GM23338 (cell line): Measurements from ENCODE around the gene PDX1. TPM values are rescaled to one million over a fixed set of nuclear protein-coding genes. Genes with fewer than 3 reads are reported as not detected.
A peak's percentile ranks its signal among the peaks of the same experiment; 100 is the strongest.

Experiments
- ATAC-seq: fragments of 200-7000 bp; cut with Tn5 transposase; 3 replicates; pipeline ENCODE4 v1.9.1; 2020
- DNase-seq: peaks from one replicate; pipeline ENCODE4 v3.0.0-alpha.2; 2015; ENCODE audit warnings: low spot score
- H2AFZ ChIP-seq: fragments of 200-600 bp; sonication (generic); 2 replicates; pipeline ENCODE4 v1.8.0; 2016; ENCODE audit warnings: antibody characterized with exemption, mild to moderate bottlenecking, moderate library complexity
- H3F3A ChIP-seq: fragments of 200-600 bp; sonication (generic); replicated peaks from 2 replicates; pipeline ENCODE4 v1.8.0; 2017; ENCODE audit warnings: antibody characterized with exemption, mixed run types, low read depth
- H3K27ac ChIP-seq: fragments of 200-600 bp; sonication (generic); 2 replicates; pipeline ENCODE4 v1.6.1; 2016; ENCODE audit warnings: low read depth
- H3K27me3 ChIP-seq: fragments of 200-600 bp; sonication (generic); 2 replicates; pipeline ENCODE4 v1.8.0; 2016; ENCODE audit warnings: mild to moderate bottlenecking, mixed run types, moderate library complexity; ENCODE audit not compliant: insufficient read depth
- H3K36me3 ChIP-seq: fragments of 200-600 bp; sonication (generic); 2 replicates; pipeline ENCODE4 v1.8.0; 2016; ENCODE audit warnings: mild to moderate bottlenecking; ENCODE audit not compliant: insufficient read depth
- H3K4me1 ChIP-seq: fragments of 200-600 bp; sonication (generic); 2 replicates; pipeline ENCODE4 v1.8.0; 2016; ENCODE audit warnings: mild to moderate bottlenecking, moderate library complexity; ENCODE audit not compliant: insufficient read depth
- H3K4me2 ChIP-seq: fragments of 200-600 bp; sonication (generic); 2 replicates; pipeline ENCODE4 v1.7.1; 2017; ENCODE audit warnings: mixed run types
- H3K4me3 ChIP-seq: fragments of 200-600 bp; sonication (generic); 2 replicates; pipeline ENCODE4 v1.6.1; 2016; ENCODE audit warnings: mixed run types
- H3K79me2 ChIP-seq: fragments of 200-600 bp; sonication (generic); replicated peaks from 2 replicates; pipeline ENCODE4 v1.8.0; 2017; ENCODE audit warnings: mild to moderate bottlenecking; ENCODE audit not compliant: insufficient read depth
- H3K9me2 ChIP-seq: fragments of 200-600 bp; sonication (generic); 2 replicates; pipeline ENCODE4 v1.8.0; 2017; ENCODE audit not compliant: insufficient read depth
- H4K20me1 ChIP-seq: fragments of 200-600 bp; sonication (generic); replicated peaks from 2 replicates; pipeline ENCODE4 v1.8.0; 2017; ENCODE audit warnings: mild to moderate bottlenecking; ENCODE audit not compliant: insufficient read depth
- H3K27ac Mint-ChIP-seq: 2 replicates; pipeline ENCODE4 v1.8.0; 2020; ENCODE audit warnings: inconsistent platforms, mild to moderate bottlenecking, moderate library complexity, mixed read lengths
- H3K27me3 Mint-ChIP-seq: 3 replicates; pipeline ENCODE4 v1.8.0; 2022; ENCODE audit warnings: low read depth, mild to moderate bottlenecking, moderate library complexity, mixed read lengths, inconsistent platforms; ENCODE audit not compliant: insufficient read depth, poor library complexity
- H3K36me3 Mint-ChIP-seq: 3 replicates; pipeline ENCODE4 v1.8.0; 2021; ENCODE audit warnings: low read depth, mild to moderate bottlenecking, inconsistent platforms, moderate library complexity, mixed read lengths
- H3K4me1 Mint-ChIP-seq: 3 replicates; pipeline ENCODE4 v1.8.0; 2020; ENCODE audit warnings: mild to moderate bottlenecking, inconsistent platforms, mixed read lengths
- H3K4me3 Mint-ChIP-seq: 3 replicates; pipeline ENCODE4 v1.8.0; 2021; ENCODE audit warnings: moderate library complexity, mild to moderate bottlenecking, inconsistent platforms, mixed read lengths
- H3K9me3 Mint-ChIP-seq: 3 replicates; pipeline ENCODE4 v1.8.0; 2020; ENCODE audit warnings: moderate library complexity, mild to moderate bottlenecking, inconsistent platforms, mixed read lengths
- CREB1 ChIP-seq: fragments of 250-450 bp; sonication (Bioruptor Pico); IDR thresholded peaks from 2 replicates; pipeline ENCODE4 v1.5.0; 2020; ENCODE audit warnings: low read depth, mild to moderate bottlenecking, moderate library complexity
- CTCF ChIP-seq, 2 experiments: fragments of 200-600 bp in 1 of 2; sonication (generic) in 1 of 2; conservative IDR thresholded peaks; 2 replicates each; pipeline versions ENCODE4 v1.5.1 to v1.6.1; 2016 to 2017; ENCODE audit warnings: antibody characterized with exemption in 2 of 2, low read depth in 2 of 2, mild to moderate bottlenecking in 2 of 2, moderate library complexity in 1 of 2
- ETS1 ChIP-seq: IDR thresholded peaks from 2 replicates; pipeline ENCODE4 v1.6.1; 2016; ENCODE audit warnings: antibody characterized with exemption
- EZH2 ChIP-seq: fragments of 200-600 bp; sonication (generic); IDR thresholded peaks from one replicate; pipeline ENCODE4 v1.8.0; 2017; ENCODE audit warnings: antibody characterized with exemption, mild to moderate bottlenecking, low read depth; ENCODE audit not compliant: unreplicated experiment
- EZH2phosphoT487 ChIP-seq: fragments of 200-600 bp; sonication (generic); IDR thresholded peaks from one replicate; pipeline ENCODE4 v1.8.1; 2018; ENCODE audit warnings: antibody characterized with exemption; ENCODE audit not compliant: unreplicated experiment
- POLR2AphosphoS5 ChIP-seq: IDR thresholded peaks from 2 replicates; pipeline ENCODE4 v1.6.1; 2016; ENCODE audit warnings: antibody characterized with exemption, low read depth
- REST ChIP-seq: IDR thresholded peaks from one replicate; pipeline ENCODE4 v1.6.1; 2018; ENCODE audit warnings: antibody characterized with exemption; ENCODE audit not compliant: unreplicated experiment
- STAT1 ChIP-seq: IDR thresholded peaks from one replicate; pipeline ENCODE4 v1.6.1; 2016; ENCODE audit warnings: antibody characterized with exemption; ENCODE audit not compliant: unreplicated experiment
- ZNF462 ChIP-seq: fragments of 250-450 bp; sonication (Bioruptor Pico); IDR thresholded peaks from 2 replicates; pipeline ENCODE4 v1.5.0; 2020; ENCODE audit warnings: mild to moderate bottlenecking, moderate library complexity
- polyA plus RNA-seq: library from polyadenylated mRNA; unstranded; fragments of >200 nt; fragmentation: Nextera tagmentation; extraction: Ambion mirVana; gene quantifications from 2 replicates; pipeline ENCODE4 v1.2.1, GENCODE V29; 2016
- total RNA-seq: library from RNA; depleted of rRNA; stranded (reverse); fragments of >200 nt; shearing (Covaris generic); gene quantifications from 2 replicates; pipeline ENCODE4 v1.2.3, GENCODE V29; 2014

The PDX1 gene
- total and polyA plus RNA-seq, 2 experiments from 2014 or later = not detected

- TF ChIP-seq CTCF (conservative IDR thresholded peaks at IDR 0.05; ENCODE audit: low read depth in 2 of 2) = no peak
- TF ChIP-seq CREB1 (CRISPR knock-in tag) = no peak
- no peak for TF ChIP-seq STAT1
- no peak for TF ChIP-seq POLR2AphosphoS5
- TF ChIP-seq ETS1 = no peak
- TF ChIP-seq REST = no peak
These were observed 50.0 kb downstream of the PDX1 start (continued) for GRCh38 chr13:27969866-27970229.

- no peaks in the 10 kb centered on the region; the same call in 2 of the 3 replicates for H3K36me3 Mint-ChIP-seq
- peaks cover 3% of the 10 kb centered on the region; the same call in 1 of the 3 replicates for H3K9me3 Mint-ChIP-seq
- H3K27me3 Mint-ChIP-seq = peaks cover 100% of the 10 kb centered on the region
- no peak for ATAC-seq
- Histone ChIP-seq H3K9me2 (no peaks in the 10 kb centered on the region), H3K4me1 (peaks cover 64% of the 10 kb centered on the region), H3F3A (peaks cover 48% of the 10 kb centered on the region), H3K27ac (no peak overlapping the region), H2AFZ (no peak overlapping the region), H3K4me2 (peak overlapping the region; percentile 73), H3K36me3 (no peaks in the 10 kb centered on the region; the same call in 1 of the 2 replicates), H3K4me3 (peak overlapping the region; percentile 39), H4K20me1 (peaks cover 39% of the 10 kb centered on the region), H3K79me2 (no peaks in the 10 kb centered on the region), H3K27me3 (peaks cover 100% of the 10 kb centered on the region)
- DNase-seq = no peak
- H3K4me1 Mint-ChIP-seq = peaks cover 54% of the 10 kb centered on the region
- TF ChIP-seq ZNF462 (CRISPR knock-in tag) = no peak
- no peak for TF ChIP-seq CREB1 (CRISPR knock-in tag)
- peak; percentile 66 for TF ChIP-seq EZH2
- peak; percentile 92 for TF ChIP-seq EZH2phosphoT487
- H3K4me3 Mint-ChIP-seq = peak overlapping the region; percentile 57
- H3K27ac Mint-ChIP-seq = no peak overlapping the region
These were observed 50.8 kb downstream of the PDX1 start for GRCh38 chr13:27970382-27971235.
